Fibroblast of villous mesenchyme (primary cell): ENCODE data around the gene RGS7. TPM values are rescaled to one million over a fixed set of nuclear protein-coding genes. Genes with fewer than 3 reads are reported as not detected.

Source experiments
- DNase-seq: peaks from one replicate; pipeline ENCODE4 v3.0.0-alpha.2; 2010; ENCODE audit warnings: low read depth
- H3K4me3 ChIP-seq: 2 replicates; pipeline ENCODE4 v1.5.1; 2011; ENCODE audit warnings: low read depth, mild to moderate bottlenecking, low read length
- CTCF ChIP-seq: IDR thresholded peaks from 2 replicates; pipeline ENCODE4 v1.5.1; 2012; ENCODE audit warnings: low read depth, mild to moderate bottlenecking, low read length; ENCODE audit not compliant: insufficient read depth
- total RNA-seq: library from RNA; depleted of rRNA; stranded (reverse); fragments of >200 nt; gene quantifications from 2 replicates; pipeline ENCODE4 v1.2.3, GENCODE V29; 2012

Gene RGS7
- total RNA-seq, 1 donor = 0.43 TPM

GRCh38 chr1:240998024-240998423 lies 359.0 kb downstream of the RGS7 start:
- H3K4me3 ChIP-seq = no peak overlapping the region
- TF ChIP-seq CTCF = no peak
- DNase-seq = no peak

GRCh38 chr1:240993004-240993403 lies 364.0 kb downstream of the RGS7 start:
- no peak for TF ChIP-seq CTCF
- no peak overlapping the region for H3K4me3 ChIP-seq

GRCh38 chr1:240991230-240991629 lies 365.8 kb downstream of the RGS7 start:
- no peak for DNase-seq
- TF ChIP-seq CTCF = no peak
- H3K4me3 ChIP-seq = no peak overlapping the region

More at GRCh38 chr1:240993004-240993403, 364.0 kb downstream of the RGS7 start:
- DNase-seq = no peak

- TF ChIP-seq CTCF = no peak
- DNase-seq = no peak
- H3K4me3 ChIP-seq = no peak overlapping the region
Observed at GRCh38 chr1:240987928-240988327, 369.1 kb downstream of the RGS7 start.

GRCh38 chr1:240985081-240985480 lies 371.9 kb downstream of the RGS7 start:
- no peak overlapping the region for H3K4me3 ChIP-seq
- TF ChIP-seq CTCF = no peak
- no peak for DNase-seq

- no peak for DNase-seq
- H3K4me3 ChIP-seq = no peak overlapping the region
- no peak for TF ChIP-seq CTCF
Observed at GRCh38 chr1:240980342-240980741, 376.7 kb downstream of the RGS7 start.

GRCh38 chr1:240976685-240977084 lies 380.3 kb downstream of the RGS7 start:
- TF ChIP-seq CTCF = no peak
- no peak overlapping the region for H3K4me3 ChIP-seq
- no peak for DNase-seq
